H1 (cell line): ENCODE results near the gene FOXL1. TPM values are rescaled to one million over a fixed set of nuclear protein-coding genes. Genes with fewer than 3 reads are reported as not detected.

Experiments used
- CTCF ChIA-PET: fragments of 300-600 bp; sonication (Branson Sonifier 250); formaldehyde crosslinking; loops from one replicate; lab custom pipeline; 2021; ENCODE audit not compliant: partially characterized antibody; lab: Charles Lee
- POLR2A ChIA-PET: fragments of 300-600 bp; sonication (Branson Sonifier 250); formaldehyde crosslinking; loops from one replicate; lab custom pipeline; 2021; ENCODE audit warnings: inconsistent platforms; ENCODE audit not compliant: partially characterized antibody; lab: Charles Lee
- DNase-seq, 2 experiments: peaks; one replicate each; pipeline versions ENCODE4 v3.0.0 to v3.0.0-alpha.2; 2010 to 2022; ENCODE audit warnings: low spot score in 2 of 2, low read depth in 1 of 2, mixed read lengths in 1 of 2
- FAIRE-seq: peaks from 2 replicates; lab custom pipeline; 2011; peaks lifted over from hg19 to GRCh38; lab: Jason Lieb, UNC
- H2AFZ ChIP-seq: 2 replicates; pipeline ENCODE4 v1.8.1; 2012; ENCODE audit warnings: low read length, inconsistent platforms
- H2AK5ac ChIP-seq: 2 replicates; pipeline ENCODE4 v1.6.1; 2013; ENCODE audit warnings: low read depth, low read length
- H2BK120ac ChIP-seq: replicated peaks from 2 replicates; pipeline ENCODE3; 2013; ENCODE audit warnings: low read depth, low read length, inconsistent platforms
- H2BK12ac ChIP-seq: 2 replicates; pipeline ENCODE4 v1.6.1; 2013; ENCODE audit warnings: low read depth, low read length
- H2BK15ac ChIP-seq: 2 replicates; pipeline ENCODE4 v1.6.1; 2013; ENCODE audit warnings: low read length
- H2BK20ac ChIP-seq: 2 replicates; pipeline ENCODE4 v1.6.1; 2013; ENCODE audit warnings: low read length
- H2BK5ac ChIP-seq: 2 replicates; pipeline ENCODE4 v1.6.1; 2013; ENCODE audit warnings: low read depth, low read length
- H3K14ac ChIP-seq: 2 replicates; pipeline ENCODE4 v1.6.1; 2013; ENCODE audit warnings: inconsistent platforms; ENCODE audit not compliant: insufficient read length
- H3K18ac ChIP-seq: 2 replicates; pipeline ENCODE4 v1.6.1; 2013; ENCODE audit warnings: low read length; ENCODE audit errors: extremely low read depth
- H3K23ac ChIP-seq: 2 replicates; pipeline ENCODE4 v1.6.1; 2013; ENCODE audit warnings: inconsistent platforms; ENCODE audit not compliant: insufficient read length
- H3K23me2 ChIP-seq: 2 replicates; pipeline ENCODE4 v1.6.1; 2013; ENCODE audit warnings: low read depth, low read length
- H3K27ac ChIP-seq: 2 replicates; pipeline ENCODE4 v1.6.1; 2011; ENCODE audit warnings: low read depth, low read length, inconsistent platforms
- H3K27me3 ChIP-seq, 4 experiments: replicated peaks in 1 of 4; 1 replicate in 1 of 4; 2 replicates in 3 of 4; pipeline versions ENCODE4 v1.6.1 to v1.8.1; 2011 to 2013; ENCODE audit warnings: low read length in 3 of 4, mild to moderate bottlenecking in 3 of 4, inconsistent platforms in 2 of 4, mixed read lengths in 2 of 4, moderate library complexity in 1 of 4; ENCODE audit not compliant: control insufficient read depth in 3 of 4, insufficient read depth in 3 of 4; ENCODE audit errors: extremely low read depth in 1 of 4
- H3K36me3 ChIP-seq, 4 experiments: 2 replicates each; pipeline versions ENCODE4 v1.6.1 to v1.8.1; 2011 to 2013; ENCODE audit warnings: mild to moderate bottlenecking in 4 of 4, low read length in 3 of 4, moderate library complexity in 2 of 4, control low read depth in 1 of 4, inconsistent platforms in 1 of 4; ENCODE audit not compliant: insufficient read depth in 4 of 4, control insufficient read depth in 2 of 4
- H3K4ac ChIP-seq: replicated peaks from 2 replicates; pipeline ENCODE3; 2013; ENCODE audit warnings: low read length, low read depth, mixed read lengths, inconsistent platforms; ENCODE audit not compliant: insufficient read length
- H3K4me1 ChIP-seq, 4 experiments: replicated peaks in 1 of 4; 1 replicate in 1 of 4; 2 replicates in 3 of 4; pipeline versions ENCODE4 v1.6.1 to v1.8.1; 2011 to 2013; ENCODE audit warnings: low read length in 3 of 4, inconsistent platforms in 2 of 4, mixed read lengths in 1 of 4; ENCODE audit not compliant: insufficient read depth in 4 of 4, control insufficient read depth in 3 of 4
- H3K4me2 ChIP-seq, 2 experiments: 2 replicates each; pipeline versions ENCODE4 v1.6.1 to v1.8.1; 2011 to 2013; ENCODE audit warnings: low read depth in 2 of 2, low read length in 2 of 2, control low read depth in 1 of 2, inconsistent platforms in 1 of 2, mild to moderate bottlenecking in 1 of 2; ENCODE audit not compliant: insufficient read depth in 1 of 2
- H3K4me3 ChIP-seq, 4 experiments: fragments of 200-600, 300-600 bp in 1 of 4; sonication (generic), shearing (Covaris generic), sonication (Bioruptor Twin) in 1 of 4; 2 replicates each; pipeline versions ENCODE4 v1.5.1 to v1.8.1; 2011 to 2016; ENCODE audit warnings: low read length in 4 of 4, low read depth in 3 of 4, control low read depth in 2 of 4, inconsistent platforms in 2 of 4, mild to moderate bottlenecking in 2 of 4, mixed read lengths in 1 of 4, moderate library complexity in 1 of 4; ENCODE audit not compliant: insufficient read depth in 2 of 4; ENCODE audit errors: extremely low read depth in 1 of 4
- H3K56ac ChIP-seq: replicated peaks from 2 replicates; pipeline ENCODE3; 2013; ENCODE audit warnings: low read depth, mild to moderate bottlenecking, mixed read lengths, low read length, inconsistent platforms; ENCODE audit not compliant: insufficient read length
- H3K79me1 ChIP-seq: 2 replicates; pipeline ENCODE4 v1.6.1; 2013; ENCODE audit warnings: low read depth, low read length, control low read depth
- H3K79me2 ChIP-seq, 2 experiments: 2 replicates each; pipeline versions ENCODE4 v1.6.1 to v1.8.1; 2012 to 2013; ENCODE audit warnings: low read length in 2 of 2, mild to moderate bottlenecking in 2 of 2, inconsistent platforms in 1 of 2; ENCODE audit not compliant: insufficient read depth in 2 of 2, control insufficient read depth in 1 of 2
- H3K9ac ChIP-seq, 4 experiments: replicated peaks in 1 of 4; 1 replicate in 1 of 4; 2 replicates in 3 of 4; pipeline versions ENCODE4 v1.6.1 to v1.8.1; 2011 to 2013; ENCODE audit warnings: low read depth in 3 of 4, low read length in 3 of 4, control low read depth in 2 of 4, mild to moderate bottlenecking in 2 of 4, moderate library complexity in 2 of 4, inconsistent platforms in 1 of 4; ENCODE audit errors: extremely low read depth in 1 of 4
- H3K9me3 ChIP-seq, 2 experiments: 2 replicates each; pipeline versions ENCODE4 v1.6.1 to v1.8.1; 2012 to 2013; ENCODE audit warnings: mild to moderate bottlenecking in 2 of 2, moderate library complexity in 2 of 2, control low read depth in 1 of 2, inconsistent platforms in 1 of 2, low read depth in 1 of 2, low read length in 1 of 2, mixed read lengths in 1 of 2; ENCODE audit not compliant: insufficient read depth in 2 of 2
- H4K20me1 ChIP-seq, 2 experiments: replicated peaks in 1 of 2; 2 replicates each; pipeline versions ENCODE3 to v1.8.1; 2011 to 2013; ENCODE audit warnings: inconsistent platforms in 2 of 2, low read length in 2 of 2, mild to moderate bottlenecking in 1 of 2; ENCODE audit not compliant: insufficient read depth in 2 of 2, control insufficient read depth in 1 of 2
- H4K5ac ChIP-seq: 2 replicates; pipeline ENCODE4 v1.6.1; 2013; ENCODE audit warnings: low read length, low read depth, mixed read lengths, inconsistent platforms; ENCODE audit not compliant: insufficient read length
- H4K8ac ChIP-seq: 2 replicates; pipeline ENCODE4 v1.8.0; 2013; ENCODE audit warnings: mild to moderate bottlenecking, moderate library complexity, low read length, inconsistent platforms; ENCODE audit not compliant: insufficient read depth; ENCODE audit errors: extremely low read depth
- H4K91ac ChIP-seq: replicated peaks from 2 replicates; pipeline ENCODE3; 2013; ENCODE audit warnings: low read length, mixed read lengths, inconsistent platforms; ENCODE audit not compliant: insufficient read length
- CEBPB ChIP-seq: IDR thresholded peaks from 2 replicates; pipeline ENCODE4 v1.6.1; 2012; ENCODE audit warnings: low read depth, low read length
- CREB1 ChIP-seq: IDR thresholded peaks from 2 replicates; pipeline ENCODE4 v1.6.1; 2012; ENCODE audit warnings: inconsistent platforms
- EGR1 ChIP-seq: IDR thresholded peaks from 2 replicates; pipeline ENCODE4 v1.6.1; 2011; ENCODE audit warnings: low read depth, low read length, borderline replicate concordance
- EZH2 ChIP-seq: fragments of 200-600 bp; sonication (generic); IDR thresholded peaks from 2 replicates; pipeline ENCODE4 v1.7.1; 2012; ENCODE audit warnings: low read depth, mild to moderate bottlenecking, moderate library complexity, low read length, inconsistent platforms; ENCODE audit not compliant: severe bottlenecking
- KDM1A ChIP-seq: fragments of 200-600, 300-600 bp; sonication (generic); IDR thresholded peaks from 2 replicates; pipeline ENCODE4 v1.7.1; 2016; ENCODE audit warnings: mild to moderate bottlenecking, low read length, borderline replicate concordance
- RNF2 ChIP-seq: fragments of 200-900, 300-1000 bp; sonication (generic); IDR thresholded peaks from 2 replicates; pipeline ENCODE4 v1.7.1; 2016; ENCODE audit warnings: borderline replicate concordance, low read depth, mild to moderate bottlenecking, antibody characterized with exemption, low read length; ENCODE audit not compliant: poor library complexity, severe bottlenecking; ENCODE audit errors: missing control alignments
- WGBS, 2 experiments: shearing (Covaris generic) in 1 of 2; methylation state at CpG; one replicate each; pipeline versions ENCODE4 v1.1.6 to v1.1.7; 2013 to 2015; ENCODE audit warnings: low lambda C conversion rate in 2 of 2, mixed read lengths in 2 of 2, inconsistent platforms in 1 of 2, low coverage in 1 of 2, missing lambda C conversion rate in 1 of 2; ENCODE audit not compliant: insufficient replicate concordance in 2 of 2, insufficient coverage in 1 of 2, insufficient read length in 1 of 2; ENCODE audit errors: extremely low coverage in 1 of 2, missing lambda C conversion rate in 1 of 2; 5-methylcytosine and 5-hydroxymethylcytosine counted together
- polyA plus RNA-seq, 7 experiments: library from polyadenylated mRNA; depleted of rRNA in 3 of 7; stranded (reverse) in 5 of 7; unstranded in 2 of 7; fragments of >200 nt in 5 of 7; fragments of 200-250 nt in 2 of 7; gene quantifications; 1 replicate in 5 of 7; 2 replicates in 1 of 7; 4 replicates in 1 of 7; pipeline versions ENCODE4 v1.2.1 to v1.2.3, GENCODE V29; 2011 to 2013; ENCODE audit warnings: missing spikeins in 2 of 7, mixed read lengths in 2 of 7
- total RNA-seq: library from RNA; stranded (reverse); fragmentation: NEBNext Ultra II Directional; extraction: Animal tissue kit (Norgen Biotek cat#: 25700); gene quantifications from 2 replicates; pipeline ENCODE4 v1.2.1, GENCODE V29; 2021
- TF ChIP-seq, protein P1 (sequence below): IDR thresholded peaks from 2 replicates; pipeline ENCODE4 v1.6.1; 2012; ENCODE audit warnings: inconsistent platforms
- TF ChIP-seq, protein P2 (sequence below): IDR thresholded peaks from 2 replicates; pipeline ENCODE4 v1.6.1; 2011; ENCODE audit warnings: low read depth, mild to moderate bottlenecking, low read length; ENCODE audit not compliant: insufficient read depth

FOXL1 gene
- total and polyA plus RNA-seq, 2 of the 8 experiments (the other 6 are each of a cell fraction or from before 2014, with no cell fraction given) = 0.03 TPM; not detected in 1

DNA sequence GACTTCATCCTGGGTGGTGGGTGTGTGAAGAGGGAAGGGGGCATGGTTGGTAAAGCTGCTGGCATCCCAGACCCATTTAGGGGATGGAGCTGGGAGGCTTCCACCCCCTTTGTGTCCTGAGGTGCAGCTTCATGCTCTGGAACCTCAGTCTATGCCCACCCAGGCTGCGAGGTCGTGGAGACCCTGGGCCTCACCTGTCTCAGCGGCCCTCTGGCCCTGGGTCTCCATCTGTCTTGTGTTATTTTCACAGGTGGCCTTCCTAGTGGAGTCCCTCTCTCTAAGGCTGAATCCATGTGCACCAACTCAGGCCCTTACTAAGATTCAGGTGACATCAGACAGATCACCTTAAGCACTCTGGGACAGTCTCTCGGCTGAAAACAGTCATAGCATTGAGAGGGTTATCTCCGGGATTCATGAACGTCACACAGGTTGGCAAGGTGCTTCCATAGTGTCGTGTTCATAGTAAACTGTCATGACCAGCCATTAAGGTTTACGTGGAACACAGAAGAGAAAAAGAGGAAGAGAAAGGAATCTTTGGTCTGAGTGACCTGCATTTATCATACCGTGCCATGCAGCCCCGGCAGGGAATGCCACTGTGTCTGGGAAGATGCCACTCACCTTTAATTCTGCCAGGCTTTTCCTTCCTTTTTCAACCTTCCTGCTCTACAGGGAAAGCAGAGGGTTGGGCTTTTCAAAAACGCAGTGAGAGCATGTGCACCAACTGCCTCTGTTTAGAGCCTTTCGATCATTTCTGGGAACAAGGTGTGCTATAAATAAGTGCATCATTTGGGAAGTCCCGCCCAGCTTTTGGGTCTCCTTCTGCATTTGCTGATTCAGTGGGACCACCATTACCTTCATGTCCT is 4.5 kb upstream of the FOXL1 start:
- Histone ChIP-seq H3K79me1 (no peaks in the 10 kb centered on the region), H3K36me3 (peaks cover 0 to 4% (median 0%) of the 10 kb centered on the region in 4 experiments; a peak in 1 of 8 replicates), H3K23me2 (peaks cover 8% of the 10 kb centered on the region; the same call in 1 of the 2 replicates), H3K18ac (no peak overlapping the region), H3K4me1 (peaks cover 14 to 53% (median 32%) of the 10 kb centered on the region in 4 experiments), H2BK12ac (peak overlapping the region; percentile 62; the same call in 1 of the 2 replicates), H2BK15ac (peak overlapping the region; percentile 40; the same call in 1 of the 2 replicates), H3K4me3 (peak overlapping the region in 1 of 4 experiments; percentile 31; a peak in 1 of 8 replicates), H3K27me3 (peaks cover 89 to 100% (median 95%) of the 10 kb centered on the region in 4 experiments), H3K4me2 (peak overlapping the region; percentile 44 to 61; a peak in 3 of 4 replicates), H4K20me1 (peaks cover 19 to 22% of the 10 kb centered on the region in 2 experiments), H3K14ac (no peak overlapping the region), H3K9ac (no peak overlapping the region), H3K23ac (no peak overlapping the region), H2AK5ac (no peak overlapping the region), H4K8ac (no peak overlapping the region), H3K27ac (no peak overlapping the region), H2BK20ac (peak overlapping the region; percentile 25), H4K5ac (no peak overlapping the region), H3K56ac (no peak overlapping the region), H3K9me3 (no peaks in the 10 kb centered on the region), H2AFZ (no peak overlapping the region), H4K91ac (no peak overlapping the region), H3K79me2 (no peaks in the 10 kb centered on the region), H2BK120ac (no peak overlapping the region), H3K4ac (no peak overlapping the region), H2BK5ac (no peak overlapping the region; the same call in 1 of the 2 replicates)
- FAIRE-seq (no peak), DNase-seq (no peak)
- ChIA-PET POLR2A (no interaction called here), CTCF (interaction anchor here (0.7 to 3.1 kb wide), 7 partner anchors 9 to 704 kb away, joined by 3 to 18 read pairs (median 4); no protein-coding TSS in a partner anchor)
- WGBS, 2 experiments = 43% methylated on average over 13 of the region's 13 CpGs; no CpG with 5 or more reads in 1 of the 2 experiments
- no peak for TF ChIP-seq CREB1
- TF ChIP-seq, protein P1, sequence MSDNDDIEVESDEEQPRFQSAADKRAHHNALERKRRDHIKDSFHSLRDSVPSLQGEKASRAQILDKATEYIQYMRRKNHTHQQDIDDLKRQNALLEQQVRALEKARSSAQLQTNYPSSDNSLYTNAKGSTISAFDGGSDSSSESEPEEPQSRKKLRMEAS = no peak
- no peak for TF ChIP-seq KDM1A
- no peak for TF ChIP-seq EZH2
- TF ChIP-seq CEBPB = no peak
- TF ChIP-seq, protein P2, sequence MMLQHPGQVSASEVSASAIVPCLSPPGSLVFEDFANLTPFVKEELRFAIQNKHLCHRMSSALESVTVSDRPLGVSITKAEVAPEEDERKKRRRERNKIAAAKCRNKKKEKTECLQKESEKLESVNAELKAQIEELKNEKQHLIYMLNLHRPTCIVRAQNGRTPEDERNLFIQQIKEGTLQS = no peak
- no peak for TF ChIP-seq EGR1
- peak; percentile 53 for TF ChIP-seq RNF2
